Measurements from ENCODE around the gene GLYR1.

The GLYR1 gene

DNA sequence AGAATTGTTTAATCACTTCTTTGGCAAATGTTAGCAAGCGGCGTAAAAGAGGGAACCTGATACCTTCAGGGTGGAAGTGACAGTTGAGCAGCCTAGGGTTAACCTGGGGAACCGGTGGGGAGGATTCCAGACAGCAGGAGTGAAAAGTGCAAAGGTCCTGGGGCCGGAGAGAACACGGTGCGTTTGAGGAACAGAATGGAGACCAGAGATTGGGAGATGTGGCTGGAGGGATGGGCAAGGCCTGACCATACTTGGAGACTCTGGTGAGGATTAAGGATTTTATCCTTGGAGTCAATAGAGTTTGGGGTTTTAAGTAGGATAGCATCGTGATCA is 77.8 kb downstream of the GLYR1 start:
- Histone ChIP-seq H3K9me3 (no peaks in the 10 kb centered on the region), H3K27ac (peak overlapping the region; percentile 49), H3K36me3 (no peaks in the 10 kb centered on the region), H3K4me3 (ENCODE audit: low read depth in 1 of 2, low read length in 1 of 2) (peak overlapping the region; percentile 80 to 97), H3K4me1 (ENCODE audit: control insufficient read depth in 1 of 2, insufficient read depth in 1 of 2, low read depth in 1 of 2, low read length in 1 of 2) (peaks cover 36% of the 10 kb centered on the region in 2 experiments), H3K27me3 (no peaks in the 10 kb centered on the region)
- TF ChIP-seq, protein P1, sequence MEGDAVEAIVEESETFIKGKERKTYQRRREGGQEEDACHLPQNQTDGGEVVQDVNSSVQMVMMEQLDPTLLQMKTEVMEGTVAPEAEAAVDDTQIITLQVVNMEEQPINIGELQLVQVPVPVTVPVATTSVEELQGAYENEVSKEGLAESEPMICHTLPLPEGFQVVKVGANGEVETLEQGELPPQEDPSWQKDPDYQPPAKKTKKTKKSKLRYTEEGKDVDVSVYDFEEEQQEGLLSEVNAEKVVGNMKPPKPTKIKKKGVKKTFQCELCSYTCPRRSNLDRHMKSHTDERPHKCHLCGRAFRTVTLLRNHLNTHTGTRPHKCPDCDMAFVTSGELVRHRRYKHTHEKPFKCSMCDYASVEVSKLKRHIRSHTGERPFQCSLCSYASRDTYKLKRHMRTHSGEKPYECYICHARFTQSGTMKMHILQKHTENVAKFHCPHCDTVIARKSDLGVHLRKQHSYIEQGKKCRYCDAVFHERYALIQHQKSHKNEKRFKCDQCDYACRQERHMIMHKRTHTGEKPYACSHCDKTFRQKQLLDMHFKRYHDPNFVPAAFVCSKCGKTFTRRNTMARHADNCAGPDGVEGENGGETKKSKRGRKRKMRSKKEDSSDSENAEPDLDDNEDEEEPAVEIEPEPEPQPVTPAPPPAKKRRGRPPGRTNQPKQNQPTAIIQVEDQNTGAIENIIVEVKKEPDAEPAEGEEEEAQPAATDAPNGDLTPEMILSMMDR (IDR thresholded peaks at IDR 0.05): no peak

DNA sequence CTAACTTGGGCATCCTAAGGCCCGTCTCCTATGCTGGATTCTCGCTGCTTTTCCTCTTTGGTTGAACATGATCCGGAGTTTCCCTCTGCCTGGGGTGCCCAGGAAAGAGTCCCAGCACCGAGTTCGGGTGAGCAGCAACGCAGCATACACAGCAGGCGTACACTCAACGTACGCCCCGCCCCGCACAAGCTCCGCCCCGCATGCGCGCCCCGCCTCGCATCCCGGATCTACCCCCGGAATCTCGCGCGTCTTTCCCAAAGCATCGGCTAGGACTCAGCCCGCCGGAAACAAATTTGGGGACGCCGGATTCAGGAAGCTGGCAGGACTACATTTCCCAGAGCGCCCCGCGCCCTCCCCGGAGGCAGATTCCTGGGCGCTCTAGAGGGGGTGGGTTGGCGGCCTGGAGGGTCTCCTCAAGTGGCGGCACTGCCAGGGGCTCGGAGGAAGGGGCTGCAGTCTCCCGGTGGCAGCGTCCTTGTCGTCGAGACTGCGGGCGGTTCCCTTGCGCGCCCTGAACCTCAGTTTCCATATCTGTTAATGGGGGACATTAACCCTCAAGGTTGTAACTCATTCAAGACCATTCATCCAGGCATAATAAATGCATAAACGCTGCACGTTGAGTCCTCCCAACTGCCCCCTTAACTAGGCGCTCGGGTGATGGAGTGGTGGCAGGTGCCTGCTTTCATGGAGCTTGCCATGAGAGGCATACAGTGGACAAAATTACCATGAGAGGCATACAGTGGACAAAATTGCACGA is 78.4 kb downstream of the GLYR1 start:
- Histone ChIP-seq H3K4me1 (ENCODE audit: control insufficient read depth in 1 of 2, insufficient read depth in 1 of 2, low read depth in 1 of 2, low read length in 1 of 2) (peaks cover 32 to 33% of the 10 kb centered on the region in 2 experiments), H3K27ac (peak overlapping the region; percentile 49), H3K4me3 (ENCODE audit: low read depth in 1 of 2, low read length in 1 of 2) (peak overlapping the region; percentile 80 to 97), H3K27me3 (no peaks in the 10 kb centered on the region), H3K9me3 (no peaks in the 10 kb centered on the region), H3K36me3 (peaks cover 3% of the 10 kb centered on the region)
- TF ChIP-seq, protein P1 (IDR thresholded peaks at IDR 0.05): no peak

DNA sequence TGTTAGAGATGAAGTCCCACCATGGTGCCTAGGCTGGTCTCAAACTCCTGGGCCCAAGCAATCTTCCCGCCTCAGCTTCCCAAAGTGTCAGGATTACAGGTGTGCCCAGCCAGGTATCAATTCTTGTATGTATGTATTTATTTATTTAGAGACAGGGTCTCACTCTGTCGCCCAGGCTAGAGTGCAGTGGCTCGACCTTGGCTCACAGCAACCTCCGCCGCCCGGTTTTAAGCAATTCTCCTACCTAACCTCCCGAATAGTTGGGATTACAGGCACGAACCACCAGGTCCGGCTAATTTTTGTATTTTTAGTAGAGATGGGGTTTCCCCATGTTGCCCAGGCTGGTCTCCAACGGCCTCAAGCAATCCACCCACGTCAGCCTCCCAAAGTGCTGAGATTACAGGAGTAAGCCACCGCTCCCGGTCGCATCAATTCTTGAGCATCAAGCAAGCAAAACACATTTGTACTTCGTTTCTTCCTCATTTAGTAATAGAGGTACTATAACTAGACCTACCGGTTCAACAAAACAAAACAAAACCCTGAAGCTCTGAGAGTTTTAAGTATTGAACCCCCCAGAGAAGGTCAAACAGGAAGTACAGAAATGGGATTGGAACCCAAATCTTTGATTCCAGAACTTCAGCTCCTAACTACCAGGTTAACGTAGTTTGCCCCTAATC is 79.1 kb downstream of the GLYR1 start:
- Histone ChIP-seq H3K27me3 (no peaks in the 10 kb centered on the region), H3K27ac (peak overlapping the region; percentile 49), H3K4me3 (ENCODE audit: low read depth in 1 of 2, low read length in 1 of 2) (peak overlapping the region; percentile 80 to 97), H3K36me3 (peaks cover 7% of the 10 kb centered on the region), H3K4me1 (ENCODE audit: control insufficient read depth in 1 of 2, insufficient read depth in 1 of 2, low read depth in 1 of 2, low read length in 1 of 2) (peaks cover 32 to 33% of the 10 kb centered on the region in 2 experiments), H3K9me3 (no peaks in the 10 kb centered on the region)
- TF ChIP-seq, protein P1 (IDR thresholded peaks at IDR 0.05): no peak

DNA sequence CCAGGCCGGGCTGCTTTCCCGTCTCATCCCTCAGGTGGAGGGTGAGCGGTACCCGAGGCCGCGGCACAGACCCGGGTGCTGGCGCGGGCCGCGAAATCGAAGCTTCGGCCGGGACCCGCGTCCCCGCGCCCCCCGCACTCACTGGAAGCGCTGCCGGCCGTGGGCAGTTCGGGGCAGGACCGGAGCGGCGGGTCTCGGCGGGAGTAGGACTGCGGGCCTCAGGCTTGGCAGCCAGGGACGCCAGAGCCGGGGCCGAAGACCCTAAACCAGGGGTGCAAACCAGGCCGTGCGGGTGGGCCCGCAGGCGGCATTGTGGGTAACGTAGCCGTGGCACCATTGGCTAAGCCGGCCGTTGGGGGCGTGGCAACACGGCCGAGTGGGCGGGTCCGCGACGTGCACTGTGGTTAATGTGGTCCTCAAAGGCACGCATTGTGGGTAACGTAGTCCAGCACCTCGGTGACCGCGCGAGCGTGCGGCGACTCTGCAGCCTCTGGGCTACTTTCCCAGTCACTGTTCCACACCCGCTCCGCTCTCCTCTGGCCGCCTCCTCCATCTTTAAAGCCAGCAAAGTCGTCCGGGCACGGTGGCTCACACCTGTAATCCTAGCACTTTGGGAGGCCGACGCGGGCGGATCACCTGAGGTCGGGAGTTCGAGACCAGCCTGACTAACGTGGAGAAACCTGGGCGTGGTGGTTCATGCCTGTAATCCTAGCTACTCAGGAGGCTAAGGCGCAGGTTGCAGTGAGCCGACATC is 80.0 kb downstream of the GLYR1 start, which contains the start of gene ZNF500:
ZNF500 (minus strand) TSS at position 288 of the 754 bp plus-strand sequence. CDS start 1,184 bp downstream, outside the sequence.
- Histone ChIP-seq H3K4me1 (ENCODE audit: control insufficient read depth in 1 of 2, insufficient read depth in 1 of 2, low read depth in 1 of 2, low read length in 1 of 2) (peaks cover 32 to 33% of the 10 kb centered on the region in 2 experiments), H3K27me3 (no peaks in the 10 kb centered on the region), H3K4me3 (ENCODE audit: low read depth in 1 of 2, low read length in 1 of 2) (peak within 1 kb of the TSS; percentile 80 to 97), H3K9me3 (no peaks in the 10 kb centered on the region), H3K36me3 (peaks cover 15% of the 10 kb centered on the region), H3K27ac (peak within 1 kb of the TSS; percentile 49)
- TF ChIP-seq, protein P1 (IDR thresholded peaks at IDR 0.05): peak; percentile 1
